ENCODE results near the gene KIF16B. TPM values are rescaled to one million over a fixed set of nuclear protein-coding genes. Genes with fewer than 3 reads are reported as not detected.

Gene KIF16B
- total and polyA plus RNA-seq, 2 experiments from 2014 or later = 6.5 to 11.1 TPM

DNA sequence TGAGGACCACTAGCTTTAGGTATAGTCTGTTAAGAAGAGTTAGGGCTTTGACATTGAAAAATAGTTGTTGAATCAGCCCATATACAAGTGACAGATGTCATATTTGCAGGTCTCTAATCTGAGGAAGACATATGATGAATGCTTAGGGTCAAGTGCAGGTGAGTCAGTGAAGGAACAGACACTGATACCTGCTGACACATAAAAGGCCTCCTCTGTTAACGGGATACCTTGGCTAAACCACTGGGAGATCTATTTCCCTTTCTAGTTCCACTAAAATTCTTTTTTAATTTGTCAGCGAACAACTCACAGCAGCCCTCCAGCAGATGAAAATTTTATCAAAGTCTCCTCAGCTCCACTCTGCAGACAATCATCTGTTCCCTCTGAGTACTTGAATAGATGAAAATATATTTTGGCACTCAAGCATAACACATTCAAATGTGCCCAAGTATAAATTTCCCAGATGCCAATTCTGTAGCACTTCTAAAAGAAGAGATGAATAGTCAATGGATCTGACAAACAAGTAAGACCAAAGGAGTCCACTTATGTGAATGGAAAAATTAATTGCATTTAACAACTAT lies 154.0 kb downstream of the KIF16B start (continued):
- TF ChIP-seq, protein P1, sequence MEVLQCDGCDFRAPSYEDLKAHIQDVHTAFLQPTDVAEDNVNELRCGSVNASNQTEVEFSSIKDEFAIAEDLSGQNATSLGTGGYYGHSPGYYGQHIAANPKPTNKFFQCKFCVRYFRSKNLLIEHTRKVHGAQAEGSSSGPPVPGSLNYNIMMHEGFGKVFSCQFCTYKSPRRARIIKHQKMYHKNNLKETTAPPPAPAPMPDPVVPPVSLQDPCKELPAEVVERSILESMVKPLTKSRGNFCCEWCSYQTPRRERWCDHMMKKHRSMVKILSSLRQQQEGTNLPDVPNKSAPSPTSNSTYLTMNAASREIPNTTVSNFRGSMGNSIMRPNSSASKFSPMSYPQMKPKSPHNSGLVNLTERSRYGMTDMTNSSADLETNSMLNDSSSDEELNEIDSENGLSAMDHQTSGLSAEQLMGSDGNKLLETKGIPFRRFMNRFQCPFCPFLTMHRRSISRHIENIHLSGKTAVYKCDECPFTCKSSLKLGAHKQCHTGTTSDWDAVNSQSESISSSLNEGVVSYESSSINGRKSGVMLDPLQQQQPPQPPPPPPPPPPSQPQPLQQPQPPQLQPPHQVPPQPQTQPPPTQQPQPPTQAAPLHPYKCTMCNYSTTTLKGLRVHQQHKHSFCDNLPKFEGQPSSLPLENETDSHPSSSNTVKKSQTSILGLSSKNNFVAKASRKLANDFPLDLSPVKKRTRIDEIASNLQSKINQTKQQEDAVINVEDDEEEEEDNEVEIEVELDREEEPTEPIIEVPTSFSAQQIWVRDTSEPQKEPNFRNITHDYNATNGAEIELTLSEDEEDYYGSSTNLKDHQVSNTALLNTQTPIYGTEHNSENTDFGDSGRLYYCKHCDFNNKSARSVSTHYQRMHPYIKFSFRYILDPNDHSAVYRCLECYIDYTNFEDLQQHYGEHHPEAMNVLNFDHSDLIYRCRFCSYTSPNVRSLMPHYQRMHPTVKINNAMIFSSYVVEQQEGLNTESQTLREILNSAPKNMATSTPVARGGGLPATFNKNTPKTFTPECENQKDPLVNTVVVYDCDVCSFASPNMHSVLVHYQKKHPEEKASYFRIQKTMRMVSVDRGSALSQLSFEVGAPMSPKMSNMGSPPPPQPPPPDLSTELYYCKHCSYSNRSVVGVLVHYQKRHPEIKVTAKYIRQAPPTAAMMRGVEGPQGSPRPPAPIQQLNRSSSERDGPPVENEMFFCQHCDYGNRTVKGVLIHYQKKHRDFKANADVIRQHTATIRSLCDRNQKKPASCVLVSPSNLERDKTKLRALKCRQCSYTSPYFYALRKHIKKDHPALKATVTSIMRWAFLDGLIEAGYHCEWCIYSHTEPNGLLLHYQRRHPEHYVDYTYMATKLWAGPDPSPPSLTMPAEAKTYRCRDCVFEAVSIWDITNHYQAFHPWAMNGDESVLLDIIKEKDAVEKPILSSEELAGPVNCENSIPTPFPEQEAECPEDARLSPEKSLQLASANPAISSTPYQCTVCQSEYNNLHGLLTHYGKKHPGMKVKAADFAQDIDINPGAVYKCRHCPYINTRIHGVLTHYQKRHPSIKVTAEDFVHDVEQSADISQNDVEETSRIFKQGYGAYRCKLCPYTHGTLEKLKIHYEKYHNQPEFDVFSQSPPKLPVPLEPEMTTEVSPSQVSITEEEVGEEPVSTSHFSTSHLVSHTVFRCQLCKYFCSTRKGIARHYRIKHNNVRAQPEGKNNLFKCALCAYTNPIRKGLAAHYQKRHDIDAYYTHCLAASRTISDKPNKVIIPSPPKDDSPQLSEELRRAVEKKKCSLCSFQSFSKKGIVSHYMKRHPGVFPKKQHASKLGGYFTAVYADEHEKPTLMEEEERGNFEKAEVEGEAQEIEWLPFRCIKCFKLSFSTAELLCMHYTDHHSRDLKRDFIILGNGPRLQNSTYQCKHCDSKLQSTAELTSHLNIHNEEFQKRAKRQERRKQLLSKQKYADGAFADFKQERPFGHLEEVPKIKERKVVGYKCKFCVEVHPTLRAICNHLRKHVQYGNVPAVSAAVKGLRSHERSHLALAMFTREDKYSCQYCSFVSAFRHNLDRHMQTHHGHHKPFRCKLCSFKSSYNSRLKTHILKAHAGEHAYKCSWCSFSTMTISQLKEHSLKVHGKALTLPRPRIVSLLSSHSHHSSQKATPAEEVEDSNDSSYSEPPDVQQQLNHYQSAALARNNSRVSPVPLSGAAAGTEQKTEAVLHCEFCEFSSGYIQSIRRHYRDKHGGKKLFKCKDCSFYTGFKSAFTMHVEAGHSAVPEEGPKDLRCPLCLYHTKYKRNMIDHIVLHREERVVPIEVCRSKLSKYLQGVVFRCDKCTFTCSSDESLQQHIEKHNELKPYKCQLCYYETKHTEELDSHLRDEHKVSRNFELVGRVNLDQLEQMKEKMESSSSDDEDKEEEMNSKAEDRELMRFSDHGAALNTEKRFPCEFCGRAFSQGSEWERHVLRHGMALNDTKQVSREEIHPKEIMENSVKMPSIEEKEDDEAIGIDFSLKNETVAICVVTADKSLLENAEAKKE (CRISPR knock-in tag; IDR thresholded peaks at IDR 0.05) = no peak
- TF ChIP-seq JUNB (IDR thresholded peaks at IDR 0.05; ENCODE audit: unreplicated experiment) (no peak), EZH2phosphoT487 (IDR thresholded peaks at IDR 0.05; ENCODE audit: unreplicated experiment) (no peak)

GRCh38 chr20:16418616-16419015 lies 154.6 kb downstream of the KIF16B start:
- DNase-seq (ENCODE audit: low spot score) = no peak
- Mint-ChIP-seq H3K27ac (no peak overlapping the region), H3K4me1 (peaks cover 20% of the 10 kb centered on the region), H3K36me3 (ENCODE audit: low read depth) (peaks cover 13% of the 10 kb centered on the region; the same call in 2 of the 3 replicates), H3K9me3 (no peaks in the 10 kb centered on the region), H3K27me3 (ENCODE audit: insufficient read depth, low read depth, poor library complexity) (peaks cover 2% of the 10 kb centered on the region), H3K4me3 (no peak overlapping the region)
- H3K9me2 ChIP-seq (ENCODE audit: insufficient read depth) = no peaks in the 10 kb centered on the region
- H3K36me3 ChIP-seq (ENCODE audit: insufficient read depth) = no peaks in the 10 kb centered on the region
- no peaks in the 10 kb centered on the region for H4K20me1 ChIP-seq (replicated peaks; ENCODE audit: insufficient read depth)
- no peak overlapping the region for H2AFZ ChIP-seq
- no peaks in the 10 kb centered on the region for H3K27me3 ChIP-seq (ENCODE audit: insufficient read depth)
- no peak overlapping the region for H3K27ac ChIP-seq (ENCODE audit: low read depth)
- no peak overlapping the region for H3K4me2 ChIP-seq
- no peak for ATAC-seq
- H3K4me1 ChIP-seq (ENCODE audit: insufficient read depth) = peaks cover 21% of the 10 kb centered on the region
- no peak overlapping the region for H3K4me3 ChIP-seq
- H3F3A ChIP-seq (replicated peaks; ENCODE audit: low read depth) = no peaks in the 10 kb centered on the region
- TF ChIP-seq EZH2phosphoT487 (IDR thresholded peaks at IDR 0.05; ENCODE audit: unreplicated experiment) = no peak
- TF ChIP-seq NANOG (IDR thresholded peaks at IDR 0.05; ENCODE audit: borderline replicate concordance) = no peak
- TF ChIP-seq, protein P2, sequence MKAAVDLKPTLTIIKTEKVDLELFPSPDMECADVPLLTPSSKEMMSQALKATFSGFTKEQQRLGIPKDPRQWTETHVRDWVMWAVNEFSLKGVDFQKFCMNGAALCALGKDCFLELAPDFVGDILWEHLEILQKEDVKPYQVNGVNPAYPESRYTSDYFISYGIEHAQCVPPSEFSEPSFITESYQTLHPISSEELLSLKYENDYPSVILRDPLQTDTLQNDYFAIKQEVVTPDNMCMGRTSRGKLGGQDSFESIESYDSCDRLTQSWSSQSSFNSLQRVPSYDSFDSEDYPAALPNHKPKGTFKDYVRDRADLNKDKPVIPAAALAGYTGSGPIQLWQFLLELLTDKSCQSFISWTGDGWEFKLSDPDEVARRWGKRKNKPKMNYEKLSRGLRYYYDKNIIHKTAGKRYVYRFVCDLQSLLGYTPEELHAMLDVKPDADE (IDR thresholded peaks at IDR 0.05) = no peak
- no peak for TF ChIP-seq POLR2AphosphoS5 (IDR thresholded peaks at IDR 0.05; ENCODE audit: low read depth)
- H3K79me2 ChIP-seq (replicated peaks; ENCODE audit: insufficient read depth) = no peaks in the 10 kb centered on the region

Data from GM23338 (cell line).